Endothelial cell of umbilical vein (primary cell): ENCODE measurements around the gene POU6F2. TPM values are rescaled to one million over a fixed set of nuclear protein-coding genes. Genes with fewer than 3 reads are reported as not detected.

Experiments
- BruUV-seq: library from RNA; stranded (reverse); fragments of 400-500 nt; replicated peaks from 2 replicates; lab custom pipeline; 2021; lab: Mats Ljungman, UMichigan
- CTCF ChIA-PET: fragments of 300-600, 350-600 bp; sonication (Branson Sonifier 250); formaldehyde crosslinking; loops from one replicate; lab custom pipeline; 2021; ENCODE audit warnings: antibody characterized with exemption, inconsistent platforms; lab: Charles Lee
- POLR2A ChIA-PET: fragments of 300-600, 350-600 bp; sonication (Branson Sonifier 250); formaldehyde crosslinking; loops from one replicate; lab custom pipeline; 2021; ENCODE audit warnings: antibody characterized with exemption, inconsistent platforms; lab: Charles Lee
- DNase-seq: peaks from one replicate; pipeline ENCODE4 v3.0.0-alpha.2; 2011; ENCODE audit warnings: low read depth, low spot score
- FAIRE-seq: peaks from 2 replicates; lab custom pipeline; 2011; peaks lifted over from hg19 to GRCh38; lab: Jason Lieb, UNC
- H2AFZ ChIP-seq: 2 replicates; pipeline ENCODE4 v1.6.0; 2012; ENCODE audit warnings: low read depth, low read length, control low read depth, inconsistent platforms
- H3K27ac ChIP-seq: 2 replicates; pipeline ENCODE4 v1.5.1; 2011; ENCODE audit warnings: low read depth, mild to moderate bottlenecking, control low read depth, low read length, moderate library complexity; ENCODE audit not compliant: insufficient read depth
- H3K27me3 ChIP-seq, 2 experiments: 2 replicates each; pipeline versions ENCODE4 v1.6.0 to v1.6.1; 2011; ENCODE audit warnings: low read length in 2 of 2, mixed read lengths in 1 of 2; ENCODE audit not compliant: control insufficient read depth in 2 of 2, insufficient read depth in 2 of 2
- H3K36me3 ChIP-seq, 2 experiments: 2 replicates in 1 of 2; 3 replicates in 1 of 2; pipeline ENCODE4 v1.5.1; 2011; ENCODE audit warnings: low read length in 2 of 2, mild to moderate bottlenecking in 1 of 2, moderate library complexity in 1 of 2; ENCODE audit not compliant: control insufficient read depth in 2 of 2, insufficient read depth in 2 of 2; ENCODE audit errors: extremely low read depth in 1 of 2
- H3K4me1 ChIP-seq: 3 replicates; pipeline ENCODE4 v1.5.1; 2011; ENCODE audit warnings: mild to moderate bottlenecking, low read length; ENCODE audit not compliant: control insufficient read depth, insufficient read depth; ENCODE audit errors: extremely low read depth
- H3K4me2 ChIP-seq: 2 replicates; pipeline ENCODE4 v1.6.1; 2011; ENCODE audit warnings: low read length, control low read depth, mixed read lengths; ENCODE audit not compliant: insufficient read depth
- H3K4me3 ChIP-seq, 3 experiments: fragments of 200-600 bp in 1 of 3; sonication (generic), shearing (Covaris generic) in 1 of 3; replicated peaks in 1 of 3; 2 replicates each; pipeline ENCODE4 v1.5.1; 2011 to 2016; ENCODE audit warnings: control low read depth in 3 of 3, low read length in 3 of 3, mild to moderate bottlenecking in 2 of 3, inconsistent platforms in 1 of 3, low read depth in 1 of 3, moderate library complexity in 1 of 3; ENCODE audit not compliant: insufficient read depth in 1 of 3
- H3K79me2 ChIP-seq: 2 replicates; pipeline ENCODE4 v1.6.0; 2012; ENCODE audit warnings: low read length, inconsistent platforms; ENCODE audit not compliant: control insufficient read depth, insufficient read depth
- H3K9ac ChIP-seq: replicated peaks from 2 replicates; pipeline ENCODE3; 2011; ENCODE audit warnings: low read length, control low read depth; ENCODE audit not compliant: insufficient read depth; ENCODE audit errors: extremely low read depth
- H3K9me1 ChIP-seq: replicated peaks from 3 replicates; pipeline ENCODE4 v1.6.0; 2011; ENCODE audit warnings: mild to moderate bottlenecking, low read length; ENCODE audit not compliant: control insufficient read depth, insufficient read depth; ENCODE audit errors: extremely low read depth
- H3K9me3 ChIP-seq: replicated peaks from 2 replicates; pipeline ENCODE4 v1.5.1; 2012; ENCODE audit warnings: low read length, inconsistent platforms; ENCODE audit not compliant: control insufficient read depth, insufficient read depth
- H4K20me1 ChIP-seq: replicated peaks from 2 replicates; pipeline ENCODE3; 2011; ENCODE audit warnings: mild to moderate bottlenecking, low read length; ENCODE audit not compliant: control insufficient read depth, insufficient read depth; ENCODE audit errors: extremely low read depth
- CTCF ChIP-seq, 2 donors: IDR thresholded peaks; 1 replicate in 1 of 2; 2 replicates in 1 of 2; pipeline ENCODE4 v1.5.1; 2011; ENCODE audit warnings: low read length in 2 of 2, mild to moderate bottlenecking in 2 of 2, moderate library complexity in 2 of 2, control low read depth in 1 of 2, inconsistent platforms in 1 of 2, low read depth in 1 of 2; ENCODE audit not compliant: insufficient read depth in 1 of 2; ENCODE audit errors: extremely low read depth in 1 of 2
- EZH2 ChIP-seq: IDR thresholded peaks from 2 replicates; pipeline ENCODE4 v1.6.1; 2012; ENCODE audit warnings: borderline replicate concordance, low read depth, mild to moderate bottlenecking, moderate library complexity, low read length, inconsistent platforms; ENCODE audit not compliant: severe bottlenecking
- FOS ChIP-seq: IDR thresholded peaks from 2 replicates; pipeline ENCODE4 v1.6.1; 2011; ENCODE audit warnings: mild to moderate bottlenecking, low read length, moderate library complexity, borderline replicate concordance; ENCODE audit not compliant: insufficient read depth
- GATA2 ChIP-seq: IDR thresholded peaks from 2 replicates; pipeline ENCODE4 v1.7.0; 2011; ENCODE audit warnings: low read depth, mild to moderate bottlenecking, moderate library complexity, mixed read lengths, low read length; ENCODE audit not compliant: insufficient read length, insufficient read depth
- JUN ChIP-seq: IDR thresholded peaks from 2 replicates; pipeline ENCODE4 v1.6.1; 2011; ENCODE audit warnings: borderline replicate concordance, low read depth; ENCODE audit not compliant: insufficient read length, insufficient read depth
- MAX ChIP-seq: IDR thresholded peaks from 2 replicates; pipeline ENCODE4 v1.6.1; 2011; ENCODE audit not compliant: insufficient read depth, insufficient read length
- MYC ChIP-seq: IDR thresholded peaks from one replicate; pipeline ENCODE4 v1.6.1; 2011; ENCODE audit warnings: mild to moderate bottlenecking, low read depth, low read length
- POLR2A ChIP-seq: IDR thresholded peaks from 2 replicates; pipeline ENCODE4 v1.6.1; 2012; ENCODE audit warnings: low read depth, mild to moderate bottlenecking, control low read depth, low read length
- POLR2AphosphoS5 ChIP-seq: IDR thresholded peaks from 2 replicates; pipeline ENCODE4 v1.6.1; 2012; ENCODE audit warnings: low read depth, mild to moderate bottlenecking, control low read depth, low read length, moderate library complexity; ENCODE audit not compliant: insufficient read depth
- dilution Hi-C: fragments of 300-500 bp; cut with MboI; formaldehyde crosslinking; loops from one replicate; pipeline ENCODE4 v1.15.0; 2019; ENCODE audit warnings: low sequenced_read_pairs; ENCODE audit not compliant: extremely low pct_ligation_motif_present
- intact Hi-C: fragments of 100-400 bp; cut with micrococcal nuclease; formaldehyde crosslinking; loops from one replicate; pipeline ENCODE4 v1.10.0; 2022
- polyA plus RNA-seq, 4 experiments: library from polyadenylated mRNA; depleted of rRNA in 3 of 4; stranded (reverse) in 3 of 4; unstranded in 1 of 4; fragments of >200 nt; gene quantifications; 2 replicates each; pipeline versions ENCODE4 v1.2.1 to v1.2.3, GENCODE V29; 2011 to 2012; ENCODE audit warnings: missing spikeins in 1 of 4
- total RNA-seq: library from RNA; stranded (reverse); gene quantifications from 2 replicates; pipeline ENCODE4 v1.2.3, GENCODE V29; 2021

POU6F2 gene
- total and polyA plus RNA-seq, 2 donors (not counting 3 experiments of a cell fraction or from before 2014, with no cell fraction given), result 0.29 TPM; not detected in 1

GRCh38 chr7:39172137-39172536 lies 194.4 kb downstream of the POU6F2 start:
- H3K4me3 ChIP-seq, result no peak overlapping the region
- H3K9ac ChIP-seq, result no peak overlapping the region
- no peaks in the 10 kb centered on the region for H3K36me3 ChIP-seq
- dilution Hi-C loops, result no loop called here
- BruUV-seq, result no TSS peak
- no peaks in the 10 kb centered on the region for H4K20me1 ChIP-seq
- DNase-seq (no peak), FAIRE-seq (no peak)
- ChIA-PET POLR2A (no interaction called here), CTCF (no interaction called here)
- intact Hi-C loops, result no loop called here
- H3K4me1 ChIP-seq, result no peaks in the 10 kb centered on the region
- no peak overlapping the region for H3K4me2 ChIP-seq
- no peaks in the 10 kb centered on the region for H3K79me2 ChIP-seq
- H3K27me3 ChIP-seq, result no peaks in the 10 kb centered on the region
- no peak overlapping the region for H3K27ac ChIP-seq
- no peaks in the 10 kb centered on the region for H3K9me1 ChIP-seq
- no peaks in the 10 kb centered on the region for H3K9me3 ChIP-seq
- no peak overlapping the region for H2AFZ ChIP-seq
- TF ChIP-seq FOS (no peak), GATA2 (no peak), POLR2A (no peak), MYC (no peak), MAX (no peak), POLR2AphosphoS5 (no peak), JUN (no peak), CTCF (IDR thresholded peaks at IDR 0.05; ENCODE audit: extremely low read depth in 1 of 2, insufficient read depth in 1 of 2, low read depth in 1 of 2, low read length in 2 of 2) (no peak), EZH2 (no peak)
